Thoracic aorta (tissue), 2 donors: ENCODE data around the gene TRPV6. TPM values are rescaled to one million over a fixed set of nuclear protein-coding genes. Genes with fewer than 3 reads are reported as not detected.

ENCODE experiments used
- ATAC-seq: fragments of 150-250 bp; one replicate; pipeline ENCODE4 v1.8.0; 2017; ENCODE audit warnings: low read depth; ENCODE audit not compliant: insufficient number of reproducible peaks, low FRiP score
- DNase-seq: peaks from one replicate; pipeline ENCODE4 v3.0.0-alpha.2; 2020; ENCODE audit warnings: low spot score
- H3K27ac ChIP-seq, 2 donors: fragments of 200-600 bp; sonication (generic); 1 replicate in 1 of 2; 2 replicates in 1 of 2; pipeline ENCODE4 v1.5.1; 2016; ENCODE audit warnings: mild to moderate bottlenecking in 2 of 2, moderate library complexity in 2 of 2
- H3K27me3 ChIP-seq: fragments of 200-600 bp; sonication (generic); replicated peaks from 2 replicates; pipeline ENCODE4 v1.6.0; 2016; ENCODE audit warnings: mild to moderate bottlenecking; ENCODE audit not compliant: insufficient read depth
- H3K36me3 ChIP-seq: fragments of 200-600 bp; sonication (generic); one replicate; pipeline ENCODE4 v1.5.1; 2016
- H3K4me1 ChIP-seq, 2 donors: fragments of 200-600 bp; sonication (generic); 1 replicate in 1 of 2; 2 replicates in 1 of 2; pipeline versions ENCODE4 v1.5.1 to v1.6.0; 2016; ENCODE audit warnings: low read depth in 2 of 2, mild to moderate bottlenecking in 1 of 2; ENCODE audit not compliant: control insufficient read depth in 1 of 2
- H3K4me3 ChIP-seq: fragments of 200-600 bp; sonication (generic); 2 replicates; pipeline ENCODE4 v1.5.1; 2016; ENCODE audit warnings: mild to moderate bottlenecking
- H3K9me3 ChIP-seq: fragments of 200-600 bp; sonication (generic); 2 replicates; pipeline ENCODE4 v1.5.1; 2016
- total RNA-seq, 2 donors: library from RNA; depleted of rRNA; stranded (reverse); fragments of >200 nt; gene quantifications; one replicate each; pipeline versions ENCODE4 v1.1.0 to v1.2.3, GENCODE V29; 2016
- TF ChIP-seq, protein P1 (sequence below): fragments of 200-600 bp; sonication (generic); IDR thresholded peaks from one replicate; pipeline ENCODE4 v1.5.1; 2019; ENCODE audit warnings: antibody characterized with exemption

The TRPV6 gene
- total RNA-seq, 2 donors from 2014 or later, result not detected

DNA sequence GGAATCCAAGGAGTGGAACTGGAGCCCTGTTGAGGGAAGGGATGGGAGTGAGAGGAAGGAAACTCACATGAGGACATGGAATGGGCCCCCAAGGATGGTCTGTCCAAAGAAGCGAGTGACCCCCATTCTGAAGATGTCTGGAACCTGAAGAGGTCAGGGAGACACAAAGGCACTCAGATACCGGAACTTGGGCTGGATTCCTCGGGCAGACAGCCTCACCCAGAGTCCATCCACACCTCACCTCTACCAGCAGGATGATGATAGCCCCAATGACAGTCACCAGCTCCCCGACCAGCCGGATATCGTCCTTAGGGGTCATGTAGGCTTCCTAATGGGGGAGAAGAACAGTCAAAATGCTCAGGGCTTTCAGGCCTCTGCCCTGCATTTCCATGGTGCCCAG is 10.7 kb downstream of the TRPV6 start:
- no peak for DNase-seq
- H3K9me3 ChIP-seq, result no peaks in the 10 kb centered on the region
- ATAC-seq, result no peak
- no peaks in the 10 kb centered on the region for H3K4me1 ChIP-seq
- TF ChIP-seq, protein P1, sequence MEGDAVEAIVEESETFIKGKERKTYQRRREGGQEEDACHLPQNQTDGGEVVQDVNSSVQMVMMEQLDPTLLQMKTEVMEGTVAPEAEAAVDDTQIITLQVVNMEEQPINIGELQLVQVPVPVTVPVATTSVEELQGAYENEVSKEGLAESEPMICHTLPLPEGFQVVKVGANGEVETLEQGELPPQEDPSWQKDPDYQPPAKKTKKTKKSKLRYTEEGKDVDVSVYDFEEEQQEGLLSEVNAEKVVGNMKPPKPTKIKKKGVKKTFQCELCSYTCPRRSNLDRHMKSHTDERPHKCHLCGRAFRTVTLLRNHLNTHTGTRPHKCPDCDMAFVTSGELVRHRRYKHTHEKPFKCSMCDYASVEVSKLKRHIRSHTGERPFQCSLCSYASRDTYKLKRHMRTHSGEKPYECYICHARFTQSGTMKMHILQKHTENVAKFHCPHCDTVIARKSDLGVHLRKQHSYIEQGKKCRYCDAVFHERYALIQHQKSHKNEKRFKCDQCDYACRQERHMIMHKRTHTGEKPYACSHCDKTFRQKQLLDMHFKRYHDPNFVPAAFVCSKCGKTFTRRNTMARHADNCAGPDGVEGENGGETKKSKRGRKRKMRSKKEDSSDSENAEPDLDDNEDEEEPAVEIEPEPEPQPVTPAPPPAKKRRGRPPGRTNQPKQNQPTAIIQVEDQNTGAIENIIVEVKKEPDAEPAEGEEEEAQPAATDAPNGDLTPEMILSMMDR, result no peak
- no peak overlapping the region for H3K27ac ChIP-seq
- H3K36me3 ChIP-seq, result peaks cover 5% of the 10 kb centered on the region
- no peak overlapping the region for H3K4me3 ChIP-seq
- no peaks in the 10 kb centered on the region for H3K27me3 ChIP-seq

GRCh38 chr7:142874409-142874808 is 11.1 kb downstream of the TRPV6 start:
- no peaks in the 10 kb centered on the region for H3K4me1 ChIP-seq
- no peaks in the 10 kb centered on the region for H3K27me3 ChIP-seq
- H3K36me3 ChIP-seq, result peaks cover 8% of the 10 kb centered on the region
- no peak overlapping the region for H3K4me3 ChIP-seq
- H3K27ac ChIP-seq, result no peak overlapping the region
- DNase-seq, result no peak
- no peak for ATAC-seq
- H3K9me3 ChIP-seq, result no peaks in the 10 kb centered on the region
- TF ChIP-seq, protein P1, result no peak

DNA sequence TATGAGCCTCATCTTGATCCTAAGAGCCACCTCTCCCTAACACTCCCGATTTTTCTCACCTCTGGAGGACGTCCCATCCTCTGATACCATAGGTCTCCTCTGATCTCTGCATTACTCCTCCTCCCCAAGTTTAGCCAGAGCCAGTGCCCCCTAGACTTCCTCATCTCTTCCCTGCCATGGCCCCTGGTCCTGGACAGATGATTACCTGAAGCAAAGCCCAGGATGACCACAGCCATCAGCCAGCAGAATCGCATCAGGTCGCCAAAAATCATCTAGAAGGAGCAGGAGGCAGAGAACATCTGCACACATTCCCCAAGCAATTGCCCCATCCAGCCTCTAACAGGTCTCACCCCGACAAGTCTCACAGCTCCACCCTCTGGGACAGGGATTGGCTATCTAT is 11.7 kb downstream of the TRPV6 start:
- H3K9me3 ChIP-seq, result no peaks in the 10 kb centered on the region
- H3K27me3 ChIP-seq, result no peaks in the 10 kb centered on the region
- DNase-seq, result no peak
- no peaks in the 10 kb centered on the region for H3K4me1 ChIP-seq
- peaks cover 10% of the 10 kb centered on the region for H3K36me3 ChIP-seq
- no peak overlapping the region for H3K4me3 ChIP-seq
- no peak for ATAC-seq
- no peak overlapping the region for H3K27ac ChIP-seq
- TF ChIP-seq, protein P1, result no peak

DNA sequence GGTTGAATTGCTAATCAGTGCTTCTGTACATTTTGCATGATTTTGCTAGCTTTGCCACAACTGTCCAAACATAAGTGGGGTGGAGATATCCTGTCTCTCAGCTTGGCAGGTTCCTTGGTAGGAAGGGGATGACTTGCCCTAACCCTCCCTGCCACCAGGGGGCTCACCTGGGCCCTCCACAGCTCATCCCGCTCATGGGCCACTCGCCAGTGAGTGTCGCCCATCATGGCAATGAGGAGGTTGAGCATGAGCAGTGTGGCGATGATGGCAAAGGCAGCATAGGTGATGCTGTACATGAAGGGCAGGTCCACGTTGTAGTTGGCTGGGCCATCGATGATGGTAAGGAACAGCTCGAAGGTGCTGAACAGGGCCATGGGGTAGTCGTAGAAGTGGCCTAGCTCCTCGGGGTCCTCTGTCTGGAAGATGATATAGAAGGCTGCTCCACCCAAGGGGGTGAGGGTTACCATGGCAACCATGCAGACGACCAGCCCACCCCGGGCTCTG is 12.2 kb downstream of the TRPV6 start:
- DNase-seq (no peak), ATAC-seq (no peak)
- no peaks in the 10 kb centered on the region for H3K27me3 ChIP-seq
- H3K4me1 ChIP-seq, result no peaks in the 10 kb centered on the region
- peaks cover 11% of the 10 kb centered on the region for H3K36me3 ChIP-seq
- no peak overlapping the region for H3K27ac ChIP-seq
- no peaks in the 10 kb centered on the region for H3K9me3 ChIP-seq
- TF ChIP-seq, protein P1, result peak; percentile 21
- H3K4me3 ChIP-seq, result no peak overlapping the region

DNA sequence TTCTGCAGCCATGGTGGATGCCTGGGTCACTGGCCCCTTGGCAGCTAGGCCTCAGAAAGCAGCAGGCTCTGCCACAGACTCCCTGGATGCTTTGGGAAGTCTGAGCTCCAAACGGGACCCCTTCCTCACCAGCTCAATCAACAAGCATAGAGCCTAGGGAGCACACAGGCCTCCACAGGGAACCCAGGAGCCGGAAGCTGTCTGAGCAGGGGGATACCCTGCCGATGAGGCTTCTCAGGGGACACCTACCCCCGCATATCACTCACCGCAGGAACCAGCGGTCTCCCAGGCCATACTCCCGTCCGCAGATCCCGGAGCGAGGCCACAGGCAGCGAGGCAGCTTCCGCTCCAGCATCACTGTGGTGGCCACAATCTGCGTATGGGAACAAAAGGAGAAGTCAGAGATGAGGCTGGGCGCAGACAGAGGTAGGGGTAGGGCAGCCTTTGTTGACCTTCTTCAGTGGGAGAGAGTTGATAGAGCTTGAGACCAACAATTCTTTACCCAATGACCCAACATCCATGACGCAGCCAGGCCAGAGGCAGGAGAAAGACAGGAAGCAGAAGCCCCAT is 13.4 kb downstream of the TRPV6 start:
- no peak for DNase-seq
- Histone ChIP-seq H3K9me3 (no peaks in the 10 kb centered on the region), H3K27me3 (no peaks in the 10 kb centered on the region), H3K4me3 (no peak overlapping the region), H3K36me3 (peaks cover 11% of the 10 kb centered on the region), H3K27ac (no peak overlapping the region), H3K4me1 (no peaks in the 10 kb centered on the region)
- ATAC-seq, result no peak
- TF ChIP-seq, protein P1, result no peak
